Hematopoietic multipotent progenitor cell treated with erythropoietin and hydrocortisone succinate and interleukin-3 and kit ligand, for 15 days (in vitro differentiated cells): ENCODE results near the gene PSG6.
"Not testable (repeated sequence)": the region's sequence is repeated elsewhere in the genome, so short reads cannot be mapped to it uniquely, and the experiment has no call there.

Experiments used
- DNase-seq: peaks from one replicate; pipeline ENCODE4 v3.0.0-alpha.2; 2015; ENCODE audit warnings: low spot score

PSG6 gene

DNA sequence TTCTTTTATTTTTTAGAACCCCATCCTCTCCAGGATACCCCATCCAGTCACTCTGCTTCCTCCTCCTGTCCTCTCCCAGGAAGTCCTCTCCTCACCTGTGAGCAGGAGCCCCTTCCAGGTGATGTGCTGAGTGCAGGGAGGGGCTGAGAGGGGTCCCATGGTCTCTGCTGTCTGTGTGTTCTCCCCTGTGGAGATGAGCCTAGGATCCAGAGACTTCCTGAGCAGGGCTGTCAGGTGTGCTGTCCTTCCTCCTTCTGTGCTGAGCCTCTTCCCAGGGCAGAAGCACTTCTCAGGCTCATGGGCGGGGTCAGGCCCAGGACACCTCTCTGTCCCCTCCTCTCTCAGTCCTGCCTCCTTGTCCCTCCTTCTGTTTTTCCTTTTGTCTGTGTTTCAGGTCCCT, at the start of gene PSG6:
Gene PSG6, minus strand, starts transcription at position 261 of the 400 bp plus-strand sequence. Its CDS starts 102 bp downstream, at position 159.
- DNase-seq = not testable (repeated sequence)

GRCh38 chr19:42965176-42965575, 47.5 kb upstream of the PSG6 start:
- no peak for DNase-seq

- no peak for DNase-seq
Observed at GRCh38 chr19:42961119-42961518, 43.4 kb upstream of the PSG6 start.

GRCh38 chr19:42952126-42952525, 34.4 kb upstream of the PSG6 start:
- DNase-seq = not testable (repeated sequence)

GRCh38 chr19:42951476-42951875, 33.8 kb upstream of the PSG6 start:
- not testable (repeated sequence) for DNase-seq

DNA sequence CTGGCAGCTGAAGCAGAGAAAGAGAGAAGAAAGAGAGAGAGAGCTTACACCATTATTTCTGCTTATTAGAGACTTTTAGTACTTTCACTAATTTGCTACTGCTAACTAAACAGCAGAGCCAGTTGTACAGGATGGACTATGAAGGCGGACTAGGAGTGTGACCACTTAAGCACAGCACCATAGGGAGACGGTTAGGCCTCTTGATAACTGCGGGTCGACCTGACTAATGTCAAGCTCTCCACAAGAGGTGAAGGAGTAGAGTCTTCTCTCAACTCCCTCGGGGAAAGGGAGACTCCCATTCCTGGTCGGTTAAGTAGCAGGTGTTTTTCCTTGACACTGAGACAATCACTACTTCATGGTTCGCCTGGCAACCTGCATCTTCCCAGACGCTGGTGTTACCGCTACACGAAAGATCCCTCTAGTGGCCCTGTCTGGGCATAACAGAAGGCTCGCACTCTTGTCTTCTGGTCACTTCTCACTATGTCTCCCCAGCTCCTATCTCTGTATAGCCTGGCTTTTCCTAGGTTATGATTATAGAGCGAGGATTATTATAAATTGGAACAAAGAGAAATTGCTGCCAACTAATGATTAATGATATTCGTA, 24.6 kb upstream of the PSG6 start:
- DNase-seq = no peak

DNA sequence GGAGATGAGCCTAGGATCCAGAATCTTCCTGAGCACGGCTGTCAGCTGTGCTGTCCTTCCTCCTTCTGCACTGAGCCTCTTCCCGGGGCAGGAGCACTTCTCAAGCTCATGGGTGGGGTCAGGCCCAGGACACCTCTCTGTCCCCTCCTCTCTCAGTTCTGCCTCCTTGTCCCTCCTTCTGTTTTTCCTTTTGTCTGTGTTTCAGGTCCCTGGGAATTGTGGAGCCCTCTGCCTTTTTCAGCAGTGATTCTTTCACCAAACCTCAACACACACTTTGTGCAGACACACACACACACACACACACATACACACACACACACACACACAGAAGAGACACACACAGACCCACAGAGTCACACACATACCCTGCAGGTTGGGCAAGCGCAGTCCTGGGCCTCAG, 19.4 kb upstream of the PSG6 start, which contains the start of gene PSG7:
Gene PSG7, minus strand, starts transcription at position 101 of the 400 bp plus-strand sequence. CDS start 131 bp downstream, outside the sequence.
- not testable (repeated sequence) for DNase-seq

- DNase-seq = not testable (repeated sequence)
Observed at GRCh38 chr19:42934726-42935125, 17.0 kb upstream of the PSG6 start.

DNA sequence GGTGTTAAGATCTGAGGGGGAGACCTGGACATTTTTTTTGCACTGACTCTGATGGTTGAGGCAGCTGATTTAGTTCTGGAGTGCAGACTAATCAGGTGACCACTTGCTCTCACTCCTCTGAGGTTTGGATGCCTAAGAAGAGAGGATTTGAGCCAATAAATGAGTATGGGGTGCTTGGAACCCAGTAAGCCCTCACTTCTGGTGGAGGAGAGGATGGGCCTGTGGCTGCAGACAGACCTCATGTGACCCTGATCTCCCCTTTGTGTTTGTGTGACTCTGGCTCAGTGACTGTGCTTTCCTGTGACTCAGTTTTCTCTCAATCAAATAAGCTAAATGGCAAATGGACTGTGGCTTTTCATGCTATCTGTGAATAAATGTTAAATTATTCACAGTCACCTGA, 16.5 kb upstream of the PSG6 start:
- DNase-seq = not testable (repeated sequence)

- not testable (repeated sequence) for DNase-seq
Observed at GRCh38 chr19:42933412-42933811, 15.7 kb upstream of the PSG6 start.

DNA sequence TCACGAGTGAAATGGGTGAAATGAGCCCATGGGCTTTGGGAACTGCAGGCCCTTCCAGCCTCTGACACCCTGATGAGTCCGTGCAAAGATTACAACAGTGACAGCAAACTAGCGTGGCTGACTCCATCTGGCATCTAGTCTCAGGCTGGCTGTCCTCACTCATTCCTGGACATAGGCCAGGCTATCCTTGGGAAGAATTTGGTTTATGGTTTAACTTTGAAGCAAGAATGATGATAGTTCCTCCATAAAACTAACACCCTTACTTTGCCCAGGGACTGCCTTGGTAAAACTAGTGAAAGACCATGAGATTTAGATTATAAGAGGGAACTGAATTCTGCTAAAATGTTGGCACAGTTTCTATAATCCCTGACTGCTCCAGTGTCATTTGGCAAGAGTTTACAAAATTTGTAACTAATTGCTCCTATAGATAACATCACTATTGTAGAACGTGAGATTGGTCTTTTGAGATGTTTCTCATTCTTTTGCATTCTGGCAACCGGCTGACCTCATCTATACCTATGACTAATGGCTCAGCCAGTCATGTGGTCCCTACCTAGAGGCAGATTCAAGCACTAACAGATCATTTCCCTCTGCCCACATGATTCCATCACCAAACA, 14.9 kb upstream of the PSG6 start:
- DNase-seq = not testable (repeated sequence)

DNA sequence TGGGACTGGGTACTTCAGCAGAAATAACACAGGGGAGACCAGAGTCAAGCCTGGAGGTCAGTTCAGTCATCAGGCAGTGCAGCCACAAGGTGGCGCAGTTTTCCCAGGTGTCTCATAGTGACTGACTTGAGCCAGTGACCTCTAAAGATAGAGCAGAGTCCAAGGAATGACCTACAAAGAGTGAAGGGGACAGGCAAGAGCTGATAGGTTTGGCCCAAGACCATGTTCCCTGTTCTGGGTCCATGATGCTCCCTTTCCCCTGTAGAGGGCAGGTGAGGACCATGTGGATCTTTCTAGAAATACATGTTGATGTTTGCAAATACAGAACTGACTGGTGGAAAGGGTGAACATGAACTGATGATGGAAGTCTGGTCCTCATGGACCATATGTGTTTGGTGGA, 12.5 kb upstream of the PSG6 start:
- DNase-seq = not testable (repeated sequence)

DNA sequence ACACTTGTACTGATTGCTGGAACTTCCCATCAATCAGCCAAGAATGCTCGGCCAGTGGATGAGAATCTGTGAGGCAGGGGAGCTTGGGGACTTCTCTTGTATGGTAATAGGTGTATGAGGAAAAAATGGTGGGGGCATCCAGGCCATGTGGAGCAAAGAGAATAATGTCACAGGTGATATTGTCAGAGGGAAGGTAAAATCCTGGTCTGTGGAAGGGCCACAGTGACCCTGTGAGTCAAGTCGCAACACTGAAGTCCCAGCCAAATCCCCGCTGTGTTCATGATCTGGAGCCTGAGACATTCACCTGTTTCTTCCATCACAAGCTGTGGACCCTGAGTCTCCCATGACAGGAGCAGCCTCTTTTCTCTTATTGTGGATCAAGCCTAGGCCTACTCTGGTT, 11.2 kb upstream of the PSG6 start:
- DNase-seq = no peak

DNA sequence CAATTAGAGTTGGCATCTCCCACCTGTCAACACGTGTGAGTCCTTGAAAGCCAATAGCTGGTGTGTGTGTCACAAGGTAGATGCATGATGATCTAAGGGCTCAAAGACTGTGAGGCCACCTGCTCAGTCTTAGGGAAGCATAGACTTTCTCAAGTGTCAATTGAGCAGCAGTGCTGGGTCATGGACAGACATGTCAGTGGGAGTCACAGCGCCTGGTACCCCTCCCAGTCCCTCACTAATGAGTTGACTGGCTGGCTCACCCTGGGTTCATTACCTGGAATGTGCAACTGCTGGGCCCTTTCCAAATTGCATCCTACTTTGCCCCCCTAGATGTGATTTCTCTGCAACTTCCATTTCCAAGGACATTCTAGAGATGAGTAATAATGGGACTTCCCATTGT, 9.1 kb upstream of the PSG6 start:
- no peak for DNase-seq

DNA sequence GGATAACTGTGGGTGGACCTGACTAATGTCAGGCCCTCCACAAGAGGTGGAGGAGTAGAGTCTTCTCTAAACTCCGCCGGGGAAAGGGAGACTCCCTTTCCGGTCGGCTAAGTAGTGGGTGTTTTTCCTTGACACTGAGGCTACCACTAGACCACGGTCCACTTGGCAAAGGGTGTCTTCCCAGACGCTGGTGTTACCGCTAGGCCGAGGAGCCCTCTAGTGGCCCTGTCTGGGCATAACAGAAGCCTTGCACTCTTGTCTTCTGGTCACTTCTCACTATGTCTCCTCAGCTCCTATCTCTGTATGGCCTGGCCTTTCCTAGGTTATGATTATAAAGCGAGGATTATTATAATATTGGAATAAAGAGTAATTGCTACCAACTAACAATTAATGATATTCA, 5.4 kb upstream of the PSG6 start:
- DNase-seq = peak; percentile 12

DNA sequence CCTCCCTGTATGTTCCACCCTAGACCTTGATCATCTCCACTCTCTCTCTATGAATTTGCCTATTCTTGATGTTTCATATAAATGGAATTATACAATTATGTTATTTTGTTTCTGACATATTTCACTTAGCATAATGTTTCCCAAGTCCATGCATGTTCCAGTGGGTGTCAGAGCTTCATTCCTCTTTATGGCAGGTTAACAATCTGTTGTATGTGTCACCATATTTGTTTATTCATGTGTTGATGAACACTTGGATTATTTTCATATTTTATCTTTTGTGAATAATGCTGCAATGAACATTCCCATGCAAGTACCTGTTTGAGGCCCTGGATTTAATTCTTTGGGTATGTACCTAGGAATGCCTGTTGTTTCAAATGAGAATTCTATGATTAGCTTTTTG, 3.3 kb upstream of the PSG6 start:
- not testable (repeated sequence) for DNase-seq

DNA sequence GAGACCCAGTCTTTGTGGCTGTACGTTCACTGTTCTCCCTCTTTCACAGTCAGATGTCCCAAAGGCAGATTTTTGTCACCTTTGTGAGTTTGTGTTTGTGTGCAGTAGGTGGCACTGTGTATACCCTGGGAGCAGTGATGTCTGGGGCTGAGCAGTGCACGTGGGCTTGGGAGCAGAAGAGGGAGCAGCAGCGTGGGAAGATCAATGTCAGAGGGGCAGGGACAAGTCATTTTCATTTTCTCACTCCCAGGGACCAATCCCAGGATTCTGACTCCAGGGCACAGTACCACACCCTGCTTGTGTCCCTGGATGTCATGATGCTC, 2.0 kb upstream of the PSG6 start:
- DNase-seq = no peak

GRCh38 chr19:42919070-42919756, 1.5 kb upstream of the PSG6 start:
- DNase-seq = not testable (repeated sequence)

DNA sequence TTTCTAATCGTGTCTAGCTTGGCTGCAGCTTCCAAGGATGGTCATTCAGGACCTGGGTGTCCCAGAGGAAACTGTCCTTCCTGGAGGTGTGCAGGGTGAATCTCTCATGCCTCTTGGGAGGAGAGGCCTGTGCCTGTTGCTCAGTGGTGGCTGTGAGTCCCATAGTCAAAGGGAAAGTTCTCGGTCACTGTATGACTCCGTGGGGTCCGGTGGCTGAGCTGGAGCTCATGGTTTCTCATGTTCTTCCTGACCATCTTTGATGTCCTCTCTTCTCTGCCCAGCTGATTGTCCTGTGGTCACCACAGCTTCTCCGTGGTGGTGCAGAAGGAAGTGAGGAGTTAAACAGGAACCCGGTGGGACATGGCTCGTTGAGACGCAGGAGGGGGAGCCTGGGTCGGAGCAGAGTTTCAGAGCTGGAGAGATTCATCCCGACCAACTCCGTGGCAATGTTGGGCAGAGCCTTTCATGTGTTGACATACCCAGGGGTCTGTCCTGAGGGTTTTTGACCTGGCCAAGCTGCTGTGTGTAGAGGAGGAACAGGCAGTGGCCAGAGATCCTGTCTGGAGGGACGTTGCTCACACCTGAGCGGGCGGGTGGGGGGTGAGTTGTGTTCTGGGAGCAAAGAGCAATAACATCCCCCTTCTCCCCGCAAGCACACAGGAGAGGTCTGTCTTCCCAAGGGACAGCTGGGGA, 829 bp upstream of the PSG6 start:
- not testable (repeated sequence) for DNase-seq

DNA sequence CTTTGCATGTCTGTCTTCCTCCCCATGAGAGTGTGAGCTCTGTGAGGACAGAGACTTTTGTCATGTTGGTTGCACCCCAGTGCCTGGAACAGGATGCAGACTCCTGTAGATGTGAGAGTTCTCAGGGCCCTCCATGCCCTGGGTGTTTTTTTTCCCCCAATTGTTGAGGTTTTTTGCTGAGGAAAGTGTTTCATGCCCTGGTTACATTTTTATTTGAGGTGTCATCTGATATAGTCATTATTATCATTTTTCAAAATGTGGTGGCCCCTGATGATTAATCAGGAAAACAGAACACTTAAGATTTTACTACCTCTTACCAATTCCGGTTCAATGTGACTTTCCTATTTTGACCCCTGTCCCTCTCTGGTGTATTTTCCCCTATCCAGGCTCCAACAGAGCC, 763 bp downstream of the PSG6 start:
- not testable (repeated sequence) for DNase-seq

GRCh38 chr19:42913516-42913915, 4.2 kb downstream of the PSG6 start:
- not testable (repeated sequence) for DNase-seq

DNA sequence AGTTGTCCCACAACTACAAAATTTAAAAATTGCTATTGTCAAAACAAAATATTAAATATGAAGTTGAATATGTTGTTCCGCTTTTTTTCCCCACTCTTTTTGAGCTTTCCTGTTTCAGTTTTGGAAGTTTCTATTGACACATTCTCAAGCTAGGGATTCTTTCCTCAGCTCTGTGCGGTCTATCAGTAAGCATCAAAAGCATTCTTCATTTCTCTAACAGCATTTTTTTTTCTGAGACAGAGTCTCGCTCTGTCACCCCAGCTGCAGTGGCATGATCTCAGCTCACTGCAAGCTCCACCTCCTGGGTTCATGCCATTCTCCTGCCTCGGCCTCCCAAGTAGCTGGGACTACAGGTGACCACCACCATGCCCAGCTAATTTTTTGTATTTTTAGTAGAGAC, 4.8 kb downstream of the PSG6 start:
- not testable (repeated sequence) for DNase-seq

- not testable (repeated sequence) for DNase-seq
Observed at GRCh38 chr19:42911731-42912130, 6.0 kb downstream of the PSG6 start.
